ENCODE data around the gene PTH2.
"Not testable (repeated sequence)": the region's sequence is repeated elsewhere in the genome, so short reads cannot be mapped to it uniquely, and the experiment has no call there.

PTH2 gene, protein sequence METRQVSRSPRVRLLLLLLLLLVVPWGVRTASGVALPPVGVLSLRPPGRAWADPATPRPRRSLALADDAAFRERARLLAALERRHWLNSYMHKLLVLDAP

DNA sequence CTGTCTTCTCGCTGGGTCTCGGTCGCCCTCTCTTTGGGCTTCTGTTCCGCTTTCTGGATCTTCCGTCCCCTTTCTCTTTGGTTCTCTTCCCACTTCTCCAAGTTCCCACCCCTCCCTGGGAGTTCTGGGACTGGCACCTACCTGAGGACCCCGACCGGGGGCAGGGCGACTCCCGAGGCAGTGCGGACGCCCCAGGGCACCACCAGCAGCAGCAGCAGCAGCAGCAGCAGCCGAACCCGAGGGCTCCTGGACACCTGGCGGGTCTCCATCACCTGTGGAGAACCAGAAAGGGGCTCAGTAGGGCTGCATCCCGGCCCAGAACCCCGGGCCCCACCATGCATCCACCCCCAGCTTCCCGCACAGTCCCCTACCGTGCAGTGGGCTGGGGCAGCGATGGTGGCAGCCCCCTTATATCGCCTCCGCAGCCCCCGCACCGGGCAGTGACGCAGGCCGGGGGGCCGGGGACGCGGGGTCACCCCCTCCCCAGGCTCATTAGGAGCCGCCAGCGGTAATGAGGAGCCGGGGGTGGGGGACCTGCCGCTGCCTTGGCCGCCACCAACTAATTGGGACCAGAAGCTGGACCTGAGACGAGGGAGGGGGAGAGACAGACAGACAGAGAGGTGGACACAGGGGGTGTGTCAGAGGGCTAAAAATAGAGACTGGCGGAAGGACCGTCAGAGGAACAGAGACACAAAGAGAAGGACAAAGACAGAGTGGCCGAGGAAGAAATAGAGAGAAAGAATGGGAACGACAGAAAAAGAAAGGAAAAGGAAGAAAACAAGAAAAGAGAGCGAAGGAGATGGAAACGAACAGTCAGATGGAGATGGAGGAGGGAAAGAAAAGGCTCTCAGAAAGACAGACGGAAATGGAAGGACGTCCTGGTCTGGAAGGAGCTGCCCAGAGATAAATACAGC is at the start of gene PTH2:
TSS of gene PTH2 (minus strand) at position 371 of the 914 bp plus-strand sequence. CDS start at position 269, 102 bp downstream.
- no peak within 1 kb of the TSS for H3K4me3 ChIP-seq (ENCODE audit: low read length)

DNA sequence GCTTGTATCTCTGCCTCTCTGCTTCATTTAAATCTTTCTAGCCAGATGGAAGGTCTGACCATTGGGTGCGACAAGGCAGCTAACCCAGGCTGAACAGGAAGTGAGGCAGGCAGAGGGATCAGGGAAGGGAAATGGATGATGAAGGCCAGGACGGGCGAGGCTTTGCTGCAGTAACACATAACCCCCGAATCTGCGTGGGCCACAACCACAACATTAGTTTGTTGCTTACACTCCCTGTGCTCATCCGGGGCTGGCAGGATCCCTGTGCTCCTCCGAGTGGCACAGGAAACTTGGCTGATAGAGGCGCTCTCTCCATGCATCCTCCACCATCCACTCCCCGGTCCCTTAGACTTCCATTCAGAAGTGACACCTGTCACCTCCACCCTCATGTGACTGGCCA is 49.7 kb upstream of the PTH2 start:
- TF ChIP-seq ZNF274 (IDR thresholded peaks at IDR 0.05; ENCODE audit: low read depth, low read length): no peak
- H3K4me3 ChIP-seq (ENCODE audit: low read length): no peak overlapping the region

More for the DNA sequence above, at the start of gene PTH2:
- no peak for TF ChIP-seq ZNF274 (IDR thresholded peaks at IDR 0.05; ENCODE audit: low read depth, low read length)

DNA sequence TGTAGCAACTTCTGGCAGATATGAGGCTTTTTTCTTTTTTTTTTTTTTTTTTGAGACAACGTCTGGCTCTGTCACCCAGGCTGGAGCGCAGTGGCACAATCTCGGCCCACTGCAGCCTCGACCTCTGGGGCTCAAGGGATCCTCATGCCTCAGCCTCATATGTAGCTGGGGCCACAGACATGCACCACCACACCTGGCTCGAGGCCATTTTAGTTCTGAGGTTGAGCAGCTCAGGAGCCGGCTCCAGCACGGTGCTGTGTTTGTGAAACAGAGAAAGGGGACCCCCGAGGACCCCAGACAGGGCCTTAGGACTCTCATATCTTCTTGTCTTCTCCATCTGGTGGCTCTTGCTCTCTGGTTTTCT is 47.4 kb upstream of the PTH2 start:
- no peak for TF ChIP-seq ZNF274 (IDR thresholded peaks at IDR 0.05; ENCODE audit: low read depth, low read length)
- H3K4me3 ChIP-seq (ENCODE audit: low read length): no peak overlapping the region

DNA sequence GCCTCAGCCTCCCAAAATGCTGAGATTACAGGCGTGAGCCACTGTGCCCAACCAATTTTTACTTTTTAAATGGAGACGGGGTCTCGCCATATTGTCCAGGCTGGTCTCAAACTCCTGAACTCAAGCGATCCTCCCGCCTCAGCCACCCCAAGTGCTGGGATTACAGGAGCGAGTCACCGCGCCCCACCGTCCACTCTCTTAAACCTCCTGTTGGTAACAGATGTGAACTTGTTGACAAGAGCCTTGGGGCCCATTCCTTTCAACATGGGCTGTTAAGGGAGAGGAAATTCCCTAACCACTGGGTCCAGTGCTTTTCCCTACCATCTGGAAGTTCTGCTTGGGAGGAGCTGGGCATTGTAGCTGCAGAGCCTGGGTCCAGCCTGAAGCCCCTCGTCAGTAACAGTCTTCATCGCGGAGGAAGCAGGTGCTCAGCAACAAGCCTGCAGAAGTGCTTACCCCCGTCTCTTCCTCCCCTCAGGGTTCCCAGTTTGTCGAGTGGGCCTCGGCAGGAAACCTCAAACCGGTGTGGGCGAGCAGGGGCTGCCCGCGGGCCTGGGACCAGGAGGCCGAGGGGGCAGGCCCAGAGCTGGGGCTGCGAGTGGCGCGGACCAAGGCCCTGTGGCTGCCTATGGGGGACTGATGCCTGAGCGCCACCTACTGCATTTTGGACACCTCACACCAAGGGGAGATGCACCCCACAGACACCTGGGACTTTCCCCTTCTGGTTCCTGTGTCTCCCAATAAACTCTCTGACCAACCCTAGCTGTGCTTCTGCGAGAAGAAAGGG is 46.8 kb upstream of the PTH2 start:
- TF ChIP-seq ZNF274 (IDR thresholded peaks at IDR 0.05; ENCODE audit: low read depth, low read length): no peak
- no peak overlapping the region for H3K4me3 ChIP-seq (ENCODE audit: low read length)

DNA sequence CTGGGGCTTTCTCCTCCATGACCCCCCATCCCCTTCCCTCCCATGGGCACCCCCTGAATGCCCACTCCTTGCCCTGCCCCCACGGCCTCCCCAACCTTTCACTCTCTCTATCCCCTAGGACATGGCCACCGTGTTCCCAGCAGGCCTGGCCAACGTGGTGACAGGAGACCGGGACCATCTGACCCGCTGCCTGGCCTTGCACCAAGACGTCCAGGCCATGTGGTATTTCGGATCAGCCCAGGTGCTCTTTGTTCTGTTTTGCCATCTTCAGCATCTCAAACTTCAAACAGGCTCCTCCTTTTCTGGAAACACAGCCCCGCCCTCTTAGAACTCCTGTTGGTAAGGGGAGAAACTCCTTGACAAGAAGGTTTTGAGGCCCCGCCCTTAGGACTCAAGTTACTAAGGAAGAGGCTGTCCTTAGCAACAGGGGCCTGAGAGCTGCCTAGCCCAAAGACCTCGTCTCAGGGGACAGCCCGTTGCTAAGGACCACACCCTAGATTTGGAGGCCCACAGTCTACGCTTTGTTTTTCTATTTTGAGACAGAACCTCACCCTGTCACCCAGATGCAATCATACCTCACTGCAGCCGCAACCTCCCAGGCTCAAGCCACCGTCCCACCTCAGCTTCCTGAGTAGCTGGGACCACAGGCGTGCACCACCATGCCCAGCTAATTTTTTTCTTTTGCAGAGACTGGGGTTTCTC is 45.7 kb upstream of the PTH2 start:
- no peak overlapping the region for H3K4me3 ChIP-seq (ENCODE audit: low read length)
- TF ChIP-seq ZNF274 (IDR thresholded peaks at IDR 0.05; ENCODE audit: low read depth, low read length): no peak

DNA sequence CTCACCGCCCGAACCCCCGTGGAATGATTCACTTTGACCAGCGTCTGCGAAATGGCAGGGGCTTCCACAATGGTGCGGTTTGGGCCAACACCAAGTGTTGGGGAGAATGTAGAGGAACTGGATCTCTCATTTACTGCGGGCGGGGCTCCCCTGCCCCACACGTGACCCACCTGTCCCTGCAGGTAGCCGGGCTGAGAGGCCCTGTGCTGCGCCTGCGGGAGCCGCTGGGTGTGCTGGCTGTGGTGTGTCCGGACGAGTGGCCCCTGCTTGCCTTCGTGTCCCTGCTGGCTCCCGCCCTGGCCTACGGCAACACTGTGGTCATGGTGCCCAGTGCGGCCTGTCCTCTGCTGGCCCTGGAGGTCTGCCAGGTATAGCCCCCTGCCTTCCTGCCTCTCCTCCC is 45.0 kb upstream of the PTH2 start:
- no peak for TF ChIP-seq ZNF274 (IDR thresholded peaks at IDR 0.05; ENCODE audit: low read depth, low read length)
- no peak overlapping the region for H3K4me3 ChIP-seq (ENCODE audit: low read length)

DNA sequence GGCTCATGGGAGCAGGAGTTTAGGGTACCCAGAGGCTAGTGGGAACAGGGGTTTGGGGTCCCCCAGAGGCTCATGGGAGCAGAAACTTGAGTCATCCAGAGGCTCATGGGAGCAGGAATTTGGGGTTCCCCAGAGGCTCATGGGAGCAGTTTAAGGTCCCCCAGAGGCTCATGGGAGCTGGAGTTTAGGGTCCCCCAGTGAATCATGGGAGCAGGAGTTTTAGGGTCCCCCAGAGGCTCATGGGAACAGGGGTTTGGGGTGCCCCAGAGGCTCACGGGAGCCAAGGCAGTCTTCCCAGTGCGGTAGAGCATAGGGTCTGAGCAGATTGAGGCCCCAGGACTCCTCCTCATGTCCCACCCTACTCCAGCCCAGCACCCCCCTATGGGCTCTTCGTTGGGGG is 42.1 kb upstream of the PTH2 start:
- H3K4me3 ChIP-seq (ENCODE audit: low read length): no peak overlapping the region
- no peak for TF ChIP-seq ZNF274 (IDR thresholded peaks at IDR 0.05; ENCODE audit: low read depth, low read length)

DNA sequence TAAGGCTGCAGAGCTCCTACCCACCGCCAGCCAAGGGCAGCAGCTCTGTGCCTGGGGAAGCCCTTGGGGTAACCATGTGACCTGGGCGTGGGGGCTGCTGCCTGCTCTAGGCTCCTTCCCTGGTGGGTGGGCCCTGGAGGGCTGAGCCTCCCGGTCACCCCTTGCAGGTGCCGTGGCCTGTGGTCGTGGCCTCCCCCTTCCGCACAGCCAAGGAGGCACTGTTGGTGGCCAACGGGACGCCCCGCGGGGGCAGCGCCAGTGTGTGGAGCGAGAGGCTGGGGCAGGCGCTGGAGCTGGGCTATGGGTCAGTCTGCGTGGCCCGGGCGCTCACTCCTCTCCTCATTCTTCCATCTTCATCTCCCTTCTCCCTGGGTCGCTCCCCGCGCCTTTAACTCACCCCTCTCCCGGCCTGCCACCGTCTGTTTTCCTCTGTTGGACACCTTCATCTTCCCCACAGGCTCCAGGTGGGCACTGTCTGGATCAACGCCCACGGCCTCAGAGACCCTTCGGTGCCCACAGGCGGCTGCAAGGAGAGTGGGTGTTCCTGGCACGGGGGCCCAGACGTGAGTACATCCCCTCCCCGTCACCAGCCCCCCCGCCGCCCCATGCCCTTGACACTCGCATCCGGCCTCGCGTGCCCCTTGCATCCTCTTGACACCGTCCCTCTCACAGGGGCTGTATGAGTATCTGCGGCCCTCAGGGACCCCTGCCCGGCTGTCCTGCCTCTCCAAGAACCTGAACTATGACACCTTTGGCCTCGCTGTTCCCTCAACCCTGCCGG is 40.9 kb upstream of the PTH2 start:
- TF ChIP-seq ZNF274 (IDR thresholded peaks at IDR 0.05; ENCODE audit: low read depth, low read length): no peak
- H3K4me3 ChIP-seq (ENCODE audit: low read length): no peak overlapping the region

DNA sequence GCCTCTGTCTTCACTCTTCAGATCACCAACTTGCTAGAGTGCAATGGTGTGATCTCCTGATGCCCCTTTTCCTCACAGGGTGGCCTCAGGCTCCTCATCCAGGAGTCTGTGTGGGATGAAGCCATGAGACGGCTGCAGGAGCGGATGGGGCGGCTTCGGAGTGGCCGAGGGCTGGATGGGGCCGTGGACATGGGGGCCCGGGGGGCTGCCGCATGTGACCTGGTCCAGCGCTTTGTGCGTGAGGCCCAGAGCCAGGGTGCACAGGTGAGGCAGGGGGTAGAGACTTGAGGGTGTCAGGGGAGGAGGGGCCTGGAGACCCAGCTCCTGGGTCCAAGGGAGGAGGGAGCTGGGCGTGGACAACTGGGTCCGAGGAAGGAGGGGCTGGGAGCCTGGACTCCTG is 39.3 kb upstream of the PTH2 start:
- H3K4me3 ChIP-seq (ENCODE audit: low read length): no peak overlapping the region
- no peak for TF ChIP-seq ZNF274 (IDR thresholded peaks at IDR 0.05; ENCODE audit: low read depth, low read length)

DNA sequence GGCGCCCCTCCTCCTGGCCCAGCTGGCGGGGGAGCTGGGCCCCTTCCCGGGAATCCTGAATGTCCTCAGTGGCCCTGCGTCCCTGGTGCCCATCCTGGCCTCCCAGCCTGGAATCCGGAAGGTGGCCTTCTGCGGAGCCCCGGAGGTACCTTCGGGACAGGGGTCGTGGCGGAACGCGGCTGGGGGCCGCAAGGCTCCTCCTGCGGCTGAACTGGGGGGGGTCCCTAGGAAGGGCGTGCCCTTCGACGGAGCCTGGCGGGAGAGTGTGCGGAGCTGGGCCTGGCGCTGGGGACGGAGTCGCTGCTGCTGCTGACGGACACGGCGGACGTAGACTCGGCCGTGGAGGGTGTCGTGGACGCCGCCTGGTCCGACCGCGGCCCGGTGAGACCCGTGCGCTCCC is 38.4 kb upstream of the PTH2 start:
- no peak overlapping the region for H3K4me3 ChIP-seq (ENCODE audit: low read length)
- TF ChIP-seq ZNF274 (IDR thresholded peaks at IDR 0.05; ENCODE audit: low read depth, low read length): no peak

DNA sequence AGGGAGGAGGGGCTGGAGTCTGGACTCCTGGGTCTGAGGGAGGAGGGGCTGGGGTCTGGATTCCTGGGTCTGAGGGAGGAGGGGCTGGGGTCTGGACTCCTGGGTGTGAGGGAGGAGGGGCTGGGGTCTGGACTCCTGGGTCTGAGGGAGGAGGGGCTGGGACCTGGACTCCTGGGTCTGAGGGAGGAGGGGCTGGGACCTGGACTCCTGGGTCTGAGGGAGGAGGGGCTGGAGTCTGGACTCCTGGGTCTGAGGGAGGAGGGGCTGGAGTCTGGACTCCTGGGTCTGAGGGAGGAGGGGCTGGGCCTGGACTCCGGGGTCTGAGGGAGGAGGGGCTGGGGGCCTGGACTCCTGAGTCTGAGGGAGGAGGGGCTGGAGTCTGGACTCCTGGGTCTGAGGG is 37.9 kb upstream of the PTH2 start:
- not testable (repeated sequence) for H3K4me3 ChIP-seq (ENCODE audit: low read length)

DNA sequence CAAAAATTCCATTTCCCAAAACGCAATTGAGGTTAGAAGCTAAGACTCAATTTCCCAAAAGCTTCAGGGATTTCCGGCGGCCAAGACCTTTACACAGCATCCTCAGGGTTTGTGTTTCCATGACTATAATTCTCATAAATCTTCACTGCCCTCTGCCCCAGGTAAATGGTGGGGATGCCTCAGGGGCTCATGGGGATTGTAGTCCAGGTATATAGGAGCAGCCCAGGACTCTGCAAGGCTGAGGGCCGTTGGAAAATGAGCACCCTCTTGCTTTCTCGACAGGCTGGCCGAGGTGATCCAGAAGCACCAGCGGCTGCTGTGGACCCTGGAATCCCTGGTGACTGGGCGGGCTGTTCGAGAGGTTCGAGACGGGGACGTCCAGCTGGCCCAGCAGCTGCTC is 36.1 kb upstream of the PTH2 start:
- no peak overlapping the region for H3K4me3 ChIP-seq (ENCODE audit: low read length)

DNA sequence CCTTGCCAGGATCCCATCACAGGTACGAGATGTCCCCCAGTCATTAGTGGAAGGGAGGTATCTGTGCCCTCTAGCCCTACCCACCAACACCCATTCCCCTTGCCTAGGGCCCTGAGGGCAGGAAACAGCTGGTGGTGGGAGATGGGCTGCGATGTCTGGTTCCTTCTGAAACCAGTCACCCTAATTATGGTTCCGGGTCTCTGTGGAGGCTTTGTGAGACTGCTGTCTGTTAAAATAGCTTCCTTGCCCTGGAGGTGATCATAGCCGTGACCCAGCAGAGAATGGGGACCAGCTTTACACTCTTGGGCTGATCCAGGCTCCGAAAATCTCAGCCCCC is 35.3 kb upstream of the PTH2 start:
- no peak for TF ChIP-seq ZNF274 (IDR thresholded peaks at IDR 0.05; ENCODE audit: low read depth, low read length)
- H3K4me3 ChIP-seq (ENCODE audit: low read length): no peak overlapping the region

More for the DNA sequence above, 36.1 kb upstream of the PTH2 start:
- TF ChIP-seq ZNF274 (IDR thresholded peaks at IDR 0.05; ENCODE audit: low read depth, low read length): no peak

DNA sequence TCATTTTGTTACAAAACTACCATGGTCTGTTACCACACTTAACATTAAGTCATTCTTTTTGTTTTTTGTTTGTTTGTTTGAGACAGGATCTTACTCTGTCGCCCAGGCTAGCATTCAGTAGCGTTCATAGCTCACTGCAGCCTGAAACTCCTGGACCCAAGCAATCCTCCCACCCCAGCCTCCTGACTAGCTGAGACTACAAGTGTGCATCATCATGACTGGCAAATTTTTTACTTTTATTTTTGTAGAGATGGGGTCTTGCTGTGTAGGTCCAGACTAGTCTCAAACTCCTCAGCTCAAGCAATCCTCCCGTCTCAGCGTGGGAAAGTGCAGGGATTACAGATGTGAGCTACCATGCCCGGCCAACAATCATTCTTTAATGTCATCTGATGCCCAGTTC is 33.1 kb upstream of the PTH2 start:
- no peak for TF ChIP-seq ZNF274 (IDR thresholded peaks at IDR 0.05; ENCODE audit: low read depth, low read length)
- no peak overlapping the region for H3K4me3 ChIP-seq (ENCODE audit: low read length)
